ENCODE results near the gene EHD1. TPM values are rescaled to one million over a fixed set of nuclear protein-coding genes. Genes with fewer than 3 reads are reported as not detected.

Gene EHD1
- total RNA-seq, 4 donors from 2014 or later = 66.4 to 226 (median 94.8) TPM

DNA sequence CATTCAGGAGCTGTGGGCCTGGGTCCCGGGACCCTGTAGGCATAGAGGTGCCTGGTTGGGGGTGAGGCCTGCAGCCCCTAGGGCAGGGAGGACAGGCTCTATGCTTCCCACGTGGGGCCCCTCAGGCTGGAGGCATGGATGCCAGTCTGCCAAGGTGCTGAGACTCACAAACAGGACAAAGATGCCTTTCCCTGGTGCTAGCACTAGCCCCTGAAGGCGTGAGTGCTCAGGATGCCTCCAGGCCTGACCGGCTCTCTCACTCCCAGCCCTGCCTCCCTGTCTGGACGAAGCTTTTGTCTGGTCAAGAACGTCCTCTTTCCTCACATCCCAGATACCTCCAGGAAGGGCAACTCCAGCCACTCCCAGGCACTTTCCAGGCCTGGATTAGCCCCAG, 36.1 kb downstream of the EHD1 start:
- TF ChIP-seq, protein P1, sequence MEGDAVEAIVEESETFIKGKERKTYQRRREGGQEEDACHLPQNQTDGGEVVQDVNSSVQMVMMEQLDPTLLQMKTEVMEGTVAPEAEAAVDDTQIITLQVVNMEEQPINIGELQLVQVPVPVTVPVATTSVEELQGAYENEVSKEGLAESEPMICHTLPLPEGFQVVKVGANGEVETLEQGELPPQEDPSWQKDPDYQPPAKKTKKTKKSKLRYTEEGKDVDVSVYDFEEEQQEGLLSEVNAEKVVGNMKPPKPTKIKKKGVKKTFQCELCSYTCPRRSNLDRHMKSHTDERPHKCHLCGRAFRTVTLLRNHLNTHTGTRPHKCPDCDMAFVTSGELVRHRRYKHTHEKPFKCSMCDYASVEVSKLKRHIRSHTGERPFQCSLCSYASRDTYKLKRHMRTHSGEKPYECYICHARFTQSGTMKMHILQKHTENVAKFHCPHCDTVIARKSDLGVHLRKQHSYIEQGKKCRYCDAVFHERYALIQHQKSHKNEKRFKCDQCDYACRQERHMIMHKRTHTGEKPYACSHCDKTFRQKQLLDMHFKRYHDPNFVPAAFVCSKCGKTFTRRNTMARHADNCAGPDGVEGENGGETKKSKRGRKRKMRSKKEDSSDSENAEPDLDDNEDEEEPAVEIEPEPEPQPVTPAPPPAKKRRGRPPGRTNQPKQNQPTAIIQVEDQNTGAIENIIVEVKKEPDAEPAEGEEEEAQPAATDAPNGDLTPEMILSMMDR (IDR thresholded peaks at IDR 0.05) = no peak
- no peak for ATAC-seq (ENCODE audit: low FRiP score)
- no peak for DNase-seq (ENCODE audit: low spot score)

DNA sequence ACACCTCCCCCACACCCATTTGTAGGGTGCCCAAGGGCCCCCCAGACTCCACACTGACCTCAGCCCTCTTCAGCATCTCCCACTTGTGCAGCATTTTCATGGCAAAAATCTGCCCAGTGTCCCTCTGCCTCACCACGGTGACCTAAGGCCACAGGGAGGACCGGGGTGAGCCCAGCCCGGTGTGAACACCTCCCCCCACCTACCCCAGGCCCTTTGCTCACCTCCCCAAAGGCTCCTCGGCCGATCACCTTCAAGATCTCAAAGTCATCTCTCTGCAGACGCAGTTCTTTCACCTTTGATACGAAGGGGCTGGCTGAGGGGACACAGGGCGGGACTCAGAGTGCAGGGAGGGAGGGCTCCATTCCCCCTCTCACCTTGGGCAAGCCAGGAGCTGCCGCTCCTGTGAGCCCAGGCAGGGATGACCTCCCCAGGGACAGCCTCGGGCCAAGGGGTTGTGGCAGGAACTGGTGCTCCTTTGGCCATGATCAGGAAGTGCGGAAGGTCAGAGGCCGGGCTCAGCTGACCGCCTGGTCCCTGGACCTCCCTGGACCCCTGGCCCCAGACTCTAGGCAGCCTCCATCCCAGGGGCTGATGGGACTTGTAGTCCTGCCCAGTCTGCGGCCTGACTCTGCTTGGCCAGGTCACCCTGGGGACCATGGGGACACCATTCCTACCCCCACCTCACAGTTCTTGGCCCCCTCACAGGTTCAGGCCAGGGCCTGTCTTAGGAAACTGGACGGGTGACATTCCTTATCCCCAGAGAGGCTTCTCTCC, 36.6 kb downstream of the EHD1 start:
- ATAC-seq (ENCODE audit: low FRiP score) (no peak), DNase-seq (ENCODE audit: low spot score) (no peak)
- TF ChIP-seq, protein P1 (IDR thresholded peaks at IDR 0.05) = no peak

DNA sequence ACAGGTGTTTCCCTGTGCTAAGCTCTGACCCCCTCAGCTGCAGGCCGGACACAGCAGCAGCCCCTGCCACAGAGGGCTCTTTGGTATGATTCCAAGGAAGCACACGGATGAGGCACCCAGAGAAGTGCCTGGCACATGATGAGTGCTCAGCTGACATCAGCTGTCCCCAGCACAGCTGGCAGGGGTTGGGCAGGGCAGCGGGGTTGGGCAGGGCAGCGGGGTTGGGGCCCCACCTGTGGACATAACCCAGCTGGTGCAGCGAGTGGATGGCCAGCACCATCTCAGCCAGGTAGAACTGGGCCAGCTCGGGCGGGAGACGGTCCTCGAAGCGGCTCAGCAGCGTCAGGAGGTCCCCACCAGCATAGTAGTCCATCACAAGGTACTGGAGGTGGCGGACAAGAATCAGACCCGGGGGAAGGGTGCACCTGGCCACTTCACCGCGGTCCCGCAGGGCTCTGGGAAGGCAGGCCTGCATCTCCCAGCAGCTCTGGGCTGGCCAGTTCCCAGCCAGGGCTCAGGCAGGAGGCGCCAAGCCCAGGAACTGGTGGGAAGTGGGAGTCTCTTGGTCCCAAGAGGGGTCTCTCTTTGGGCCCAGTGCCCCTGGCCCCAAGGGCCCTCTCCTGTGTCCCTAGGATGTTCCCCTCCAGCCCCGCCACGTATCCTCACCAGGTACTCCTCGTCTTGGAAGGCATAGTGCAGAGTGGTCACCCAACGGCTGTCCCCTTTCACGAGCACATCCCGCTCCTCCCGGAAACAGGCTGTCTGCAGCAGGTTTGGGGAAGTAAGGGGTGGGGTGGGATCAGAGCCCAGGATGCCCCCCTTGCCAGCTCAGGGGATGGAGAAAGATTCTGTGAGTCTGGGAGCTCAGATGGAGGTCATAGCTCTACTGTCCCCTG, 38.3 kb downstream of the EHD1 start:
- no peak for ATAC-seq (ENCODE audit: low FRiP score)
- TF ChIP-seq, protein P1 (IDR thresholded peaks at IDR 0.05) = no peak

DNA sequence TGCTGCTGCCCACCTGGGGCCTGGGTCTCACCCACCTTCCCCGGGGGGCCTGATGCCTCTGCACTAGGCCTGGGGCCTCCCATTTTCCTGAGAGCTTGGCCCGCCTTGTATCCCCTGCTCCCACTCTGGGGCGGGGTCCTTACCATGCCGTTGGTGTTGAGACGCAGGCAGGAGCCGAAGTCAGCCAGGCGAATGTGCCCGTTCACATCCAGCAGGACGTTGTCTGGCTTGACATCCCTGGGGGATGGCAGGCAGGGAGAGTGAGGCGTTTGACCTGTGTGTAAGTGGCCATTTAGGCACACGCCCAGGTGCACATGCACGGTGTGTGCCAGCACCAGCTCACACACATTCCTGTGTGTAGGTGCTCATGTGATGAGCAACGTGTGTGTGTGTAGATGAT, 39.1 kb downstream of the EHD1 start:
- no peak for ATAC-seq (ENCODE audit: low FRiP score)
- TF ChIP-seq, protein P1 (IDR thresholded peaks at IDR 0.05) = no peak
- no peak for DNase-seq (ENCODE audit: low spot score)

More for the DNA sequence above, 38.3 kb downstream of the EHD1 start:
- DNase-seq (ENCODE audit: low spot score) = no peak

DNA sequence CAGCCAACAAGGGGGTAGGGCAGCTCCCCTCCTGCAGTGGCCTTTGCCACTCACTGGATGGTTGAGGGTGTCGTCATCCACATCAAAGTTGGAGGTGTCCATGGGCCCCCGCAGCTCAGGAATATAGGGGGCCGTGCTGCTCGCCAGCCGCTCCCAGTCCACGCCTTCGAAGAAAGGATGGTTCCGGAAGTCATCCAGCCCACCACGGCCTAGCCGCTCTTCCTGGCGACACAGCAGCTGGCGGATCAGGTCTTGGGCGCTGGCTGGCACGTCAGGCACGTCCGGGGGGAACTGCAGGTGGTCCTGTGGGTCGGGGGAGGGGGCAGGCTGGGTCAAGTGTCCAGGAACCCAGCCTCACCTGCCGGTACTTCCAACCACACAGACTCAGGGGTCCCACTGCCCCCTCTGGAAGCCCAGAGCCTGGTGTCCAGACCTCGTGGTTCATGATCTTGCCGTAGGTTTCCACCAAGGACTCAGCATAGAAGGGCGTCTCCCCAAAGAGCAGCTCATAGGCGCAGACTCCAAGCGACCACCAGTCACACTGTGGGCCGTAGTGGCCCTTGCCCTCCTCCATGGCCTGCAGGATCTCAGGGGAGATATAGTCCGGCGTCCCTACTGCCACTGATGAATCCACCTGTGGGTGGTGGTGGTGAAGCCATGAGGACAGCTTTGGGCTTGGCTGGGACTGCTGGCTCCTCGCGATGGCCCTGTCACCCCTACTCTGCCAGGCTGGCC, 39.7 kb downstream of the EHD1 start:
- no peak for DNase-seq (ENCODE audit: low spot score)
- TF ChIP-seq, protein P1 (IDR thresholded peaks at IDR 0.05) = no peak
- no peak for ATAC-seq (ENCODE audit: low FRiP score)

DNA sequence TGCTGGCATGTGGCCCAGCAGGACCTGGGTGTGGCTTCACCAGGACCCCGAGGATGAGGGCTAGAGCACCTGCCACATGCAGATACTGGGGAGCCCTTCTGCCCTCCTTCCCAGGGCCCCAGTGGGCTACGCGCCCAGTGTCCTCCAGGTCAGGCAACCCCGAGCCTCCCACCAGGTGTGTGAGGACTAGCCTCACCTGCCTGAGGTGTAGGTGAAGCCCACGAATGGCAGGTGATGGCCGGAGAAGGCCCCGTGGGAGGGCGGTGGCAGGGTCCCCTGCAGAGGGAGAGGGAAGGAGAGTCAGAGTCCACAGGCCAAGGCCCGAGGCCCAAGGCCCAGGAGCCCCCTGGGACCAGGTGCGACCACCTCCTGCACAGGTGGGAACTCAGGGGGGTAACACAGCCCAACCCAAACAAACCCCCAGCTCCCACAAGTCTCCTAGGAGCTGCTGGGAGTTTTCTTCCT, 40.5 kb downstream of the EHD1 start:
- ATAC-seq (ENCODE audit: low FRiP score) (no peak), DNase-seq (ENCODE audit: low spot score) (no peak)
- TF ChIP-seq, protein P1 (IDR thresholded peaks at IDR 0.05) = no peak

Measured in omental fat pad (tissue), 4 donors.